GM19099 (cell line): ENCODE data around the gene WWC2.

Experiments used
- POLR2A ChIP-seq: IDR thresholded peaks from 3 replicates; pipeline ENCODE4 v1.6.1; 2011; ENCODE audit warnings: low read depth; ENCODE audit not compliant: insufficient read length; ENCODE audit errors: extremely low read depth

WWC2 gene

GRCh38 chr4:183171484-183172267 is 72.6 kb downstream of the WWC2 start:
- TF ChIP-seq POLR2A, result no peak

DNA sequence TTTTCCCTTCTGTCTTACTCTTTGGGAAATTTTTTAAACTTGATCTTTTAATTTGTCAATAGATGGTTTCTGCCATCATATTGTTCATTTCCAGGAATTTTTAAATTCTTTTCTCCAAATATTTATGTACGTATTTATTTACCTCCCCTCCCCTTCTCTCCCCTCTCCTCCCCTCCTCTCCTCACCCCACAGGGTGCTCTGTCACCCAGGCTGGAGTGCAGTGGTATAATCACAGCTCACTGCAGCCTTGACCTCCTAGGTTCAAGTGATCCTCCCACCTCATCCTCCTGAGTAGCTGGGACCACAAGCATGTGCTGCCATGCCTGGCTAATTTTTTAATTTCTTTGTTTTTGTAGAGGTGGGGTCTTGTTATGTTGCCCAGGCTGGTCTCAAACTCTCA is 73.8 kb downstream of the WWC2 start:
- TF ChIP-seq POLR2A, result no peak

DNA sequence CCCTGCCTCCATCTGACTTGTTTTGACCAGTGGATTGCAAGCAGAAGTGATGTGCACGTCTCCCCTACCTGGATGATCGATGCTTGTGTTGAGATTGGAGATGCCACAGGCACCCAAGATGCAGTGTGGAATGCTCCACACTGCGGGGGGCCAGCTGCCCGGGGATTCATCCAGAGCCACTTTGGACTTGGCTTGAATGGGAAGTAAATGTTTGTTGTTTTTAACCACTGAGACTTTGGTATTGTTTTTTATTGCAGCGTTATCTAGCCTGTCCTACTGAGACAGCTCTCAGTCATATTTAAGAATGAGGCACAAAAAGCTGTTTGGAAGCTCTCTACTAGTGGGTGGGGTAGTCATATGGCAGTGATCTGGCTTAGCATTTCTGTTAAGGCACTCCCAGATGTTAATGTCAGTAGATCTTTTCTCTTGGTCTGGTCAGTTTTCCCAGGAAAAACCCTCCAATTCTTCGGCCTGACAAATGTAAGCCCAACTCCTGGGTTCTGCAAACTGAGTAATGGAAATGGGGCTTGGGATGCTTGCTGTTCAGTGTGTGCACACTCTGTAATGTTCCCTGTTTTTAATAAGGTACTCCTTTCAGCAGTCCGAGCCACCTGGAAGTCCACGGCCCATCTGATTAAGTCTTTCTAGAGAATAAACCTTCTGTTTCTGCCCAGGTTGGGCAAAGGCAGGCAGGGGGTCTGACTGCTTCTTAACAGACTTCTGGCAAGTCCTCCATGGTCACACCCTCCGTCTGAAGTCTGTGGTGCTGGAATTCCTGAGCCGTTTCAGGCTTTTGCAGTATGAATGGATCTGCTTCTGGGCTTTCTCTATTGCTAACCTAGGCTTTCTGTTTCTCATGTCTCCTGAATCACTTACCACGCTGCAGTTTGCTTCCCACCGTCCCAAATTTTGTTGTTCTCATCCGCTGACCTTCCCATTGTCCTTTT is 74.8 kb downstream of the WWC2 start:
- TF ChIP-seq POLR2A, result no peak

- TF ChIP-seq POLR2A, result no peak
These were observed 76.7 kb downstream of the WWC2 start for GRCh38 chr4:183175631-183176232.

DNA sequence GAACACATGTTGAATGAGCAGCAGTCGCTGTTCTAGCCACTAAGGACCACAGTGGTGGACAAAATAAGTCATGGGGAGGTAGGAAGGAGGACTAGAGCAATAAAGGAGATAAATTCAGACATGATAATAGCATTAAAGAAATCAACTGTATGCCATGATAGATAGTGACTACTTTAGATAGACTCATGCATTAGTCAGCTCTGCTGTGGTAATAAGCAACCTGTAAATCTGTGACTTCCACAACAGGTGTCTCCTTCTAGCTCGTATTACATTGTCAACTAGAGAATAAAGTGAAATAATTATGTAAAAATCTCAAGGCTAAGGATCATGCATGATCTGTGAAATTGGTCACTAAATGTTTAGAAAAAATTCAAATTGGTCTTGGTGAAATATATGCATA is 77.9 kb downstream of the WWC2 start:
- TF ChIP-seq POLR2A, result no peak

DNA sequence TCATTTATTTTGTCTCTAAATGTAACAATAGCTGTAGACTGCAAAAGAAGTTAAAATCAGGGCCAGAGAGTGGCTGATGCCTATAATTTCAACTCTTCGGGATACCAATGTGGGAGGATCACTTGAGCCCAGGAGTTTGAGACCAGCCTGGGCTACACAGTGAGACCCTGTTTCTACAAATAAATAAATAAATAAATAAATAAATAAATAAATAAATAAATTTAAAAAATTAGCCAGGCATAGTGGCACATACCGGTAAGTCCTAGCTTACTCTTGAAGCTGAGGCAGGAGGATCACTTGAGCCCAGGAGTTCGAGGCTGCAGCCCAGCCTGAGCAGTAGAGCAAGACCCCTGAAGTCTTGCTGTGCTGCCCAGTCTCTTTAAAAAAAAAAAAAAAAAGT is 79.1 kb downstream of the WWC2 start:
- TF ChIP-seq POLR2A, result no peak

DNA sequence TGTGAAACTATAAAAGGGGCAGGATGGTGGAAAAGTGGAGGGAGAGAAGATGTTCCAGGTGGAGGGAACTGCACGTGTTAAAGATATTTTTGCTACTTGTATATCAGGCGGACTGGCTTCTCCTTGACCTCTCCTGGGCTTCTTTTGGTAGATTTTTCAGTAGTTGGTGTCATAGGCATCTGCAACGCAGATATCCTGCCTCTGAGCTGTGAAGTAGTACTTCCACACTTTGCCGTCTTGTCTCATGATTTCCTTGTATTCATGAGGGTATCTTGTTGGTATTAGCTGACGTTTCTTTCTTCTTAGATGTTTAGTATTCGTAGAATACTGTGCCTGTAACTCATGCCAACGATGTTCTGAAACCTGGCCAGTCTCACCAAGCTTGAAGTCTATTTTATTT is 81.0 kb downstream of the WWC2 start:
- TF ChIP-seq POLR2A, result no peak

DNA sequence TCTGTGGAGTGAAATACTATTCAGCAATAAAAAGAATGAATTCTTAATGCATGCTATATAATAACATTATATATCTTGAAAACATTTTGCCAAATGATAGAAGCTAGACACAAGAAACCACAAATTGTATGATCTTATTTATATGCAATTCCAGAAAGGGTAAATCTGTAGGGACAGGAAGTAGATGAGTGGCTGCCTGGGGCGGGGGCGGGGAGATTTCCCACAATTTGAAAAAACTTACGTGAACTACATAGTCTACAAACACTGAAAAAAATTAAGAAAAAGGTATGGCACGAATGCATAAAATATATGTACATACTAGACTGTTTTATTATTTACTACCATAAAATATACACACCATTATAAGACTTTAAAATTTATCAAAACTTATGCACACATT is 81.6 kb downstream of the WWC2 start:
- no peak for TF ChIP-seq POLR2A

- TF ChIP-seq POLR2A, result no peak
These were observed 82.0 kb downstream of the WWC2 start for GRCh38 chr4:183181081-183181480.

GRCh38 chr4:183182873-183183725 is 84.0 kb downstream of the WWC2 start:
- no peak for TF ChIP-seq POLR2A

DNA sequence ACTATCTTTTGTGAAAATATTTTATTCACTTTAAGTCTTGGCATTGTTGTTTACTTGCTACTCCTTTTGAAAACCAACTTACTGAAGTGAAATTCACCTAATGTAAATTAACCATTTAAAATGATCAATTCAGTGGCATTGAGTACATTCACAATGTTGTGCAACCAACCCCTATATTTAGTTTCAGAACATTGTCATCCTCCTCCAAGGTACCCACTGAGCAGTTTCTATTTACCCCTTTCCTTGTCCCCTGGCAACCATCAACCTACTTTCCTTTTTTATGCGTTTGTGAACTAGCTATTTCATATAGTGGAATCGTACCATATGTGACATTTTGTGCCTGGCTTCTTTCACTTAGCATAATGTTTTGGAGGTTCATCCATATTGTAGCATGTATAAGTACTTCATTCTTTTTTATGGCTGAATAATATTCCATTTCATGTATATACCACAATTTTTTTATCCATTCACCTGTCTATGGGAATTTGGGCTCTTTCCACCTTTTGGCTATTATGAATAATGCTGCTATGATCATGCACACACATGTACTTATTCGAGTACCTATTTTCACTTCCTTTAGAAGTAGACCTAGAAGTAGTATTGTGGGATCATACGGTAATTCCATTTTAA is 85.0 kb downstream of the WWC2 start:
- no peak for TF ChIP-seq POLR2A

DNA sequence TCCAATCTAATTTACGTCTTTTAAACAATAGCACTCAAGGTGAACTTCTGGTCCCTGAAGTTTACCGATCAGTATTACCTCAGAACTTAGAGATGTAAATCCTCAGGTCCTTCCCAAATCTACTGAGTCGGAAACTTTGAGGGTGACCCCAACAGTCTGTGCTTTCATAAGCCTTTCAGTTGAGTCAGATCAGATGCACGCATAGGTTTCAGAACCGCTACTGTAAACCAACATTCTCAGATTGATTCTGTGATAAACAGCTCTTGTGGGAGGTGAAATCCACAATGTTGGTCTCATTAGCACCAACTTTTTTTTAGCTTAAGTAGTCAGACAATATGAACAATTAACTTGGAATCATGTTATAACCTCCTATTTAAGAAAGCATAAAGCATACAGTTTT is 86.0 kb downstream of the WWC2 start:
- TF ChIP-seq POLR2A, result no peak

- no peak for TF ChIP-seq POLR2A
These were observed 86.5 kb downstream of the WWC2 start for GRCh38 chr4:183185559-183185958.

GRCh38 chr4:183186813-183187212 is 87.8 kb downstream of the WWC2 start:
- no peak for TF ChIP-seq POLR2A
